Measurements from ENCODE around the gene RPS21. TPM values are rescaled to one million over a fixed set of nuclear protein-coding genes. Genes with fewer than 3 reads are reported as not detected.
A peak's percentile ranks its signal among the peaks of the same experiment; 100 is the strongest.

RPS21 gene
- 1,000 to 10,000 TPM; 1,109 to 1,318 TPM for total RNA-seq

GRCh38 chr20:62386383-62387218 lies at the start of gene RPS21:
Gene RPS21 (plus strand): TSS chr20:62387103. CDS start chr20:62387339, 236 bp downstream.
- peak within 1 kb of the TSS; percentile 77 to 88 for H3K27ac Mint-ChIP-seq
- peak within 1 kb of the TSS; percentile 93 for H3K4me3 Mint-ChIP-seq
- ATAC-seq (peak; percentile 95 to 98), DNase-seq (ENCODE audit: low spot score) (peak; percentile 95)
- H3K36me3 Mint-ChIP-seq, result peaks cover 27% of the 10 kb centered on the region
- peaks cover 5% of the 10 kb centered on the region for H3K9me3 Mint-ChIP-seq
- no peaks in the 10 kb centered on the region for H3K27me3 Mint-ChIP-seq
- peaks cover 47 to 57% of the 10 kb centered on the region in 2 donors for H3K4me1 Mint-ChIP-seq (ENCODE audit: low read depth in 2 of 2)

- ATAC-seq (peak; percentile 11 to 21), DNase-seq (ENCODE audit: low spot score) (no peak)
- Mint-ChIP-seq H3K36me3 (no peaks in the 10 kb centered on the region), H3K4me3 (no peak overlapping the region), H3K27me3 (peaks cover 8 to 9% of the 10 kb centered on the region in 2 donors), H3K27ac (no peak overlapping the region), H3K4me1 (ENCODE audit: low read depth in 2 of 2) (no peaks in the 10 kb centered on the region), H3K9me3 (no peaks in the 10 kb centered on the region)
Measured at GRCh38 chr20:62337558-62338293, 49.2 kb upstream of the RPS21 start.

- DNase-seq (ENCODE audit: low spot score), result no peak
- Mint-ChIP-seq H3K27ac (no peak overlapping the region), H3K36me3 (no peaks in the 10 kb centered on the region), H3K4me3 (no peak overlapping the region), H3K9me3 (no peaks in the 10 kb centered on the region), H3K27me3 (peaks cover 9 to 11% of the 10 kb centered on the region in 2 donors), H3K4me1 (ENCODE audit: low read depth in 2 of 2) (no peaks in the 10 kb centered on the region)
- ATAC-seq, result peak in 1 of 2 donors; percentile 17
Measured at GRCh38 chr20:62338294-62338620, 48.6 kb upstream of the RPS21 start.

GRCh38 chr20:62339647-62340062 lies 47.2 kb upstream of the RPS21 start:
- Mint-ChIP-seq H3K4me3 (no peak overlapping the region), H3K27me3 (peaks cover 9 to 11% of the 10 kb centered on the region in 2 donors), H3K4me1 (ENCODE audit: low read depth in 2 of 2) (no peaks in the 10 kb centered on the region), H3K27ac (no peak overlapping the region), H3K9me3 (no peaks in the 10 kb centered on the region), H3K36me3 (no peaks in the 10 kb centered on the region)
- ATAC-seq (no peak), DNase-seq (ENCODE audit: low spot score) (no peak)

GRCh38 chr20:62342910-62343309 lies 44.0 kb upstream of the RPS21 start:
- ATAC-seq, result no peak
- DNase-seq (ENCODE audit: low spot score), result no peak
- no peaks in the 10 kb centered on the region for H3K9me3 Mint-ChIP-seq
- H3K27ac Mint-ChIP-seq, result no peak overlapping the region
- no peak overlapping the region for H3K4me3 Mint-ChIP-seq
- H3K4me1 Mint-ChIP-seq (ENCODE audit: low read depth in 2 of 2), result no peaks in the 10 kb centered on the region
- H3K36me3 Mint-ChIP-seq, result no peaks in the 10 kb centered on the region
- H3K27me3 Mint-ChIP-seq, result peaks cover 9 to 11% of the 10 kb centered on the region in 2 donors

- H3K27me3 Mint-ChIP-seq, result peaks cover 9 to 13% of the 10 kb centered on the region in 2 donors
- H3K9me3 Mint-ChIP-seq, result peaks cover 4% of the 10 kb centered on the region
- peaks cover 7% of the 10 kb centered on the region for H3K36me3 Mint-ChIP-seq
- no peaks in the 10 kb centered on the region for H3K4me1 Mint-ChIP-seq (ENCODE audit: low read depth in 2 of 2)
- H3K4me3 Mint-ChIP-seq, result no peak overlapping the region
- no peak for DNase-seq (ENCODE audit: low spot score)
- no peak overlapping the region for H3K27ac Mint-ChIP-seq
- ATAC-seq, result no peak
Measured at GRCh38 chr20:62344092-62344491, 42.8 kb upstream of the RPS21 start.

GRCh38 chr20:62344782-62345181 lies 42.1 kb upstream of the RPS21 start:
- Mint-ChIP-seq H3K4me1 (ENCODE audit: low read depth in 2 of 2) (no peaks in the 10 kb centered on the region), H3K9me3 (peaks cover 7% of the 10 kb centered on the region), H3K27ac (no peak overlapping the region), H3K27me3 (peaks cover 3 to 9% of the 10 kb centered on the region in 2 donors), H3K4me3 (no peak overlapping the region), H3K36me3 (peaks cover 7% of the 10 kb centered on the region)
- ATAC-seq (no peak), DNase-seq (ENCODE audit: low spot score) (no peak)

GRCh38 chr20:62345681-62346370 lies 41.1 kb upstream of the RPS21 start:
- Mint-ChIP-seq H3K27ac (no peak overlapping the region), H3K4me3 (no peak overlapping the region), H3K36me3 (peaks cover 7% of the 10 kb centered on the region), H3K4me1 (ENCODE audit: low read depth in 2 of 2) (no peaks in the 10 kb centered on the region), H3K27me3 (peaks cover 0 to 5% of the 10 kb centered on the region in 2 donors), H3K9me3 (peaks cover 7% of the 10 kb centered on the region)
- DNase-seq (ENCODE audit: low spot score), result no peak
- ATAC-seq, result peak in 1 of 2 donors; percentile 57

- Mint-ChIP-seq H3K27ac (no peak overlapping the region), H3K27me3 (peaks cover 0 to 5% of the 10 kb centered on the region in 2 donors), H3K36me3 (peaks cover 7% of the 10 kb centered on the region), H3K4me1 (ENCODE audit: low read depth in 2 of 2) (no peaks in the 10 kb centered on the region), H3K9me3 (peaks cover 7% of the 10 kb centered on the region), H3K4me3 (no peak overlapping the region)
- ATAC-seq, result peak; percentile 25 to 30
- no peak for DNase-seq (ENCODE audit: low spot score)
Measured at GRCh38 chr20:62346398-62347150, 40.3 kb upstream of the RPS21 start.

GRCh38 chr20:62347151-62347404 lies 39.8 kb upstream of the RPS21 start:
- H3K4me3 Mint-ChIP-seq, result no peak overlapping the region
- ATAC-seq (peak in 1 of 2 donors; percentile 3), DNase-seq (ENCODE audit: low spot score) (no peak)
- H3K27ac Mint-ChIP-seq, result no peak overlapping the region
- H3K36me3 Mint-ChIP-seq, result peaks cover 7% of the 10 kb centered on the region
- peaks cover 0 to 5% of the 10 kb centered on the region in 2 donors for H3K27me3 Mint-ChIP-seq
- H3K9me3 Mint-ChIP-seq, result peaks cover 7% of the 10 kb centered on the region
- no peaks in the 10 kb centered on the region for H3K4me1 Mint-ChIP-seq (ENCODE audit: low read depth in 2 of 2)

GRCh38 chr20:62347445-62347844 lies 39.5 kb upstream of the RPS21 start:
- Mint-ChIP-seq H3K9me3 (peaks cover 7% of the 10 kb centered on the region), H3K27ac (no peak overlapping the region), H3K36me3 (peaks cover 7% of the 10 kb centered on the region), H3K4me3 (no peak overlapping the region), H3K4me1 (ENCODE audit: low read depth in 2 of 2) (no peaks in the 10 kb centered on the region), H3K27me3 (peaks cover 0 to 5% of the 10 kb centered on the region in 2 donors)
- DNase-seq (ENCODE audit: low spot score) (no peak), ATAC-seq (no peak)

- Mint-ChIP-seq H3K27me3 (peaks cover 0 to 3% of the 10 kb centered on the region in 2 donors), H3K4me1 (ENCODE audit: low read depth in 2 of 2) (no peaks in the 10 kb centered on the region), H3K4me3 (no peak overlapping the region), H3K36me3 (peaks cover 7% of the 10 kb centered on the region), H3K9me3 (peaks cover 7% of the 10 kb centered on the region), H3K27ac (no peak overlapping the region)
- DNase-seq (ENCODE audit: low spot score) (no peak), ATAC-seq (no peak)
Measured at GRCh38 chr20:62348604-62349003, 38.3 kb upstream of the RPS21 start.

GRCh38 chr20:62349556-62350097 lies 37.3 kb upstream of the RPS21 start:
- DNase-seq (ENCODE audit: low spot score), result no peak
- H3K4me1 Mint-ChIP-seq (ENCODE audit: low read depth in 2 of 2), result no peaks in the 10 kb centered on the region
- peaks cover 7% of the 10 kb centered on the region for H3K36me3 Mint-ChIP-seq
- ATAC-seq, result no peak
- no peak overlapping the region for H3K27ac Mint-ChIP-seq
- H3K4me3 Mint-ChIP-seq, result no peak overlapping the region
- peaks cover 0 to 3% of the 10 kb centered on the region in 2 donors for H3K27me3 Mint-ChIP-seq
- H3K9me3 Mint-ChIP-seq, result peaks cover 7% of the 10 kb centered on the region
